ENCODE results near the gene OR8B12.
A peak's percentile ranks its signal among the peaks of the same experiment; 100 is the strongest.
"Not testable (repeated sequence)": the region's sequence is repeated elsewhere in the genome, so short reads cannot be mapped to it uniquely, and the experiment has no call there.

Gene OR8B12

DNA sequence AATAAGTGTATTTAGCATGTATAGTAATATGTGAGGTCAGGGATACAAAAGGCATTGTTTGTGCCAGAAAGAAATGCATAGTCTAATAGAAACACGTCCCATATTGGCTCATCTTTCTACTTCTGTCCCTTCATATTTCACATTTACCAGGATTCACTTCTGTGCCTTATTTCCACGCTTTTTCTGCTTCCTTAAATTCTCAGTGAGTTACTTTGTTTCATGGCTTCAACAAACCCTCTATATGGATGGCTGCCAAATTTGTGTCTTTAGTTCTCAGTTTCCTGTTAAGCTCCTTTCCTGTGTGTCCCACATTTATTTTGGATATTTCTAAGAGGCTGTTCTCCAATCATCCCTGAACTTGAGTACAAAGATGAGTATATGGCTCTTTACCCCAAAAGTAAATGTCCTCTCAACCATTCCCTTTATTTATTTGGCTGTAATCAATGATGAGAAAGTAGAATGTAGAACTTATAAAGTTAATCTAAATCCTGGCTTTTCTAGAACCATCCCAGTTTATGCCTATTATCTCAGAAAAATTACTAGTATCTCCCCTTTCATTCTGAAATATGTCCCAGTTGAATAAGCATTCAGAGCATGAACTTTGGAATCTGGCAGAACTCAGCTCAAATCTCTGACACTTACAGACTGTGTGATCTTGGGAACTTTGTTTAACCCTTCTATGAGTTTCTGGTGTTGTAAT lies 23.5 kb downstream of the OR8B12 start:
- DNase-seq: no peak

DNA sequence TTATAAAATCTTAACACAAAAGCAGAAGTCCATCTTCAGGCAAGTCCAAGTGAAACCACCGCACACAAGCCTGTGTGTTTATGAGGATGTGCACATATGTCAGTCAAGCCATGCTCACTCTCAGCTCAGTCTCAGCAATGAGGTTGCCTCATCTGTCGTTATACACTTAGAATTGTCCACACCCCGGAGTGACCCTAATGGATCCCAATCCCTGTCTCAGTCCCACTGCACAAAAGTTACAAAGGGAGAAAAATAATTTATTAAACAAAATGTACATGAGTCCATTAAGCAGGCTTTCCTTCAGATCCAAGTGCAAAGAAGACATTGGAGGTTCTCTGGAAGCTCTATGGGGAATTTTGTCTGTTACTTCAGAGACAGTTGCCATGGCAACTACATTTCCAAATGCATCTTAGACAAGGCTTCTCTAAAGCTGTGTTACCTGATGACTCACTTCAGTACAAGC lies 24.4 kb downstream of the OR8B12 start:
- DNase-seq: peak; percentile 2

DNA sequence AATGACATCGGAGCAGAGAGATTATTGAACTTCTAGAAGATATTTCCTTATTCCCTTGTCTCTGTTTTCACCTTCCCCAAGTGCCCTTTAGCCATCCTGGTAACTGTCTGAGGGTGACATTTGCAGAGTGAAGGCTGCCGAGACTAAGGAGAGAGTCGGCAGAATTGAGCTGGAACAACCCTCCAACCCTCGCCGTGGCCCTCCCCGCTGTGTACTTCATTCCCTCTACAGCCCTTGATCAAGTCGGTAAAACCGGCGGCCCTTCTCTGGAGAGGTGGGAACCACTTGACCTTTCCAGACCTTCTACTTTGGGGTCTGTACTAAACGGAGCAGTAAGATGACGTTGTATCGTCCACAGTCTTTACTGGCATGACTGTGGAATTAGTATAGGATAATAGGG lies 26.1 kb downstream of the OR8B12 start:
- no peak for DNase-seq

DNA sequence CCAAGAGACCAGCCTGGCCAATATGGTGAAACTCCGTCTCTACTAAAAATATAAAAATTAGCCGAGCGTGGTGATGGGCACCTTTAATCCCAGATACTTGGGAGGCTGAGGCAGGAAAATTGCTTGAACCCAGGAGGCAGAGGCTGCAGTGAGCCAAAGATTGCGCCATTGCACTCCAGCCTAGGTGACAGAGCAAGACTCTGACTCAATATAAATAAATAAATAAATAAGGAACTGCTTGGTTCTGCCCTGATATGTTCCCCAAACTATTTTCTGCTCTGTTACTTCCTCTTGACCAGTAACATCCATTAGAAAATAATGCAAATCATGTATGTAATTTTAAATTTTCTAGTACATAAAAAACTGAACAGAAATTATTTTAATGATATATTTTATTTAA lies 28.8 kb downstream of the OR8B12 start:
- not testable (repeated sequence) for DNase-seq

DNA sequence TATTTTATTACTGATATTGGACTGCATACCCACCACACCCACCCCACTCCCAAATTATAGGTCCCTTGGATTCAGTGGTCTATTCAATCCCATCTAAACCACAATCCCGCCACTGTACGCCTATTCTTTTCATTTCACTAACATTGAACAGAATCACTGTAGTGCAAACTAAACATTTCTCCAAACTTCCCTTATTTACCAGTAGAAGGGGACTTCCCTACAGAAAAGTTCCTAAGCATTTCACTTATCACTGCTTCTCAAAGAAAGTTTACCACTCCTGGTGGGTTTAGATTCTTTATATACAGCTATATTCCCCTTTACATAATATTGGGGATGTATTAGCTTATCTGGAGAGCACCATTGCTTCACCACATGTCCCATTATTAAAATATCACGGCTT lies 29.3 kb downstream of the OR8B12 start:
- DNase-seq: no peak

DNA sequence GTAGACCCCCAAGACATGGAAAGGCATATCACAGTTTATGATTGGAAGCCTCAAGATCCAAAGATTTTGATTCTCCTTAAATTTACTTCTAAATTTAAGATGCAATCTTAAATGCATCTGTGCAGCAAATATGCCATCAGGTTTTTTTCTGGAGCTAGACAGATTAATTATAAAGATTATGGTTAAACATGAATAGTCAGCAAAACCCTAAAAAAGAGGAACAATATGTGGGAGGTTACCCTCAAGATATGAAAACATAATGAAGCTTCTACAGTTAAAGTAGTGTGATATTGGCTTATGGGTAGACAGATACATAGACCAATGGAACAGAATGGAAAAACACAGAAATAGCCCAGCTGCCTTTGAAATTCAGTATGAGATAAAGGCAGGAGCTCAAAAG lies 31.7 kb downstream of the OR8B12 start:
- no peak for DNase-seq

DNA sequence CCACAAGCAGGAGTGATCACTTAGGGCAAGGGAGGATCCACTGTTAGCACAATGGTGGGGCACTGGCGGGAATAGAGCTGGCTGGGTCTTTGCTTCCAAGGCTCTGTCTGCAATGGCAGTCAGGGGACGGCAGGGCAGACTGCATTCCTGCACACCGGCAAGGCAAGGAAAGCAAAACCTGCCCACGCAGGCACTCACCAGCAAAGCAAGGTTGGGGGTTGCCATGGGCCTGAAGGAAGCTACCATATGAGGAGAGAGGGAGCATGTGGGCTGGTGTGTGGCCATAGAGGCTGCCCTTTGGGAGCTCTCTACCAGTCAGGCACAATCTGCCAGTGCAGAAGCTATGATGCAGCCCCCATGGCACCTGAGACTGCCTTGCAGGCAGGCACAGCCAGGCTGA lies 33.2 kb downstream of the OR8B12 start:
- DNase-seq: no peak

DNA sequence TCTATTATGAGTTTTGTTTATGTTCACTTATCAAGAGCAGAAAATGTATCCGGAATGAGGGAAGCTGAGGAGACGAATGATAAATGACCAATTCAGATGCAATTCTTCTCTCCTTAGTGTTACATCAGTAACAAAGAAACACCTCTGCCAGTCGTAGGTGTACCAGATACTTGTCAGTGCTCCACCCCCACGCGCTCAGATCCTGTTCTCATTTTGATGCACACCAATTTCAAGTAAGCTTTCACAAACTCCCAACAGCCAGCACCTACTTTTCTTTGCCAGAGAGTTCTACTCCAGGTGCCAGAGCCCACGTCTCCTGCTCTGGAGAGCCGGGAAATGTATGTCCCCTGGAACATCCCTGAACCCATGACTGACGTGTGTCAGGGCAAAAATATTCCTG lies 43.7 kb downstream of the OR8B12 start:
- no peak for DNase-seq

DNA sequence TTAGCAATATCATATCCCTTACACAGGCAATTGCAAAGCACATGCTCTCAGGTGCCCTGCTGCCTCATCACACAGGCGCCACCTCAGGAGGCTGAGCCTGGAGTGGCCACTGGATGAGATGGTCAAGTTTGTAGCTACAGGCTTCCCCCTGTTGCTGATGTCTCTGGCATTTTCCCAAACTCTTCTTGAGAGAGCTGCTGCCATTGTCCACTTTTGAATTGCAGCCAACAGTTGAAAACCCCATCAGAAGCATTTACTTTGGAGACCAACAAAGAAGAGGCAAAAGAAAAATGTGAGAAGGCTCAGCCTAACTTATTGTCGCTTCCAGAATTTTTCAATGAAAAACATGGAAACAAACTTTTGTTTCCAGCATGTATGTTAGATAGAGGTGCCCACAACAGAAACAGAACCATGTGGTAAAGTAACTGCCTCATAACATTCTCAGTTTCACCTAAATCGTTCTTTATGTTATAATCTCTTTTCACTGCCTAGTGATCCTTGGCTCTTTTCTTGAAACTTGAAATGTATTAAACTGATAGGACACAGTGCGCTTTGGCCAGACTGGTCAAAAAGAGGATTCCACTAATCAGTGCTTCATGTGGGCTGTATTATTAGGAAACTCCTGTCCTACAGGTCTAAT lies 50.3 kb downstream of the OR8B12 start:
- no peak for DNase-seq
